ES-I3 (cell line): ENCODE data around the gene GPAT2.
A peak's percentile ranks its signal among the peaks of the same experiment; 100 is the strongest.
"Not testable (repeated sequence)": the region's sequence is repeated elsewhere in the genome, so short reads cannot be mapped to it uniquely, and the experiment has no call there.

Experiments
- H3K36me3 ChIP-seq: 2 replicates; pipeline ENCODE4 v1.6.1; 2013; ENCODE audit warnings: mild to moderate bottlenecking, low read length, control low read depth, moderate library complexity; ENCODE audit not compliant: insufficient read depth
- H3K4me1 ChIP-seq: 2 replicates; pipeline ENCODE4 v1.6.1; 2013; ENCODE audit warnings: mild to moderate bottlenecking, control low read depth, low read length; ENCODE audit not compliant: insufficient read depth
- H3K9ac ChIP-seq: 2 replicates; pipeline ENCODE4 v1.6.1; 2013; ENCODE audit warnings: low read depth, mild to moderate bottlenecking, low read length, moderate library complexity
- H3K9me3 ChIP-seq: 2 replicates; pipeline ENCODE4 v1.6.1; 2013; ENCODE audit warnings: mild to moderate bottlenecking, low read length, moderate library complexity; ENCODE audit not compliant: control insufficient read depth, insufficient read depth

The GPAT2 gene

GRCh38 chr2:95991351-95992094 is 43.2 kb downstream of the GPAT2 start, which contains the start of gene ANKRD36C:
ANKRD36C (minus strand) TSS chr2:95991824; CDS start chr2:95991708, 116 bp downstream.
- H3K4me1 ChIP-seq, H3K9me3 ChIP-seq, H3K36me3 ChIP-seq: not testable (repeated sequence)
- peak within 1 kb of the TSS; percentile 66; the same call in 1 of the 2 replicates for H3K9ac ChIP-seq

GRCh38 chr2:95990884-95991283 is 43.8 kb downstream of the GPAT2 start:
- H3K36me3 ChIP-seq, H3K4me1 ChIP-seq, H3K9ac ChIP-seq, H3K9me3 ChIP-seq: not testable (repeated sequence)
